GM12865 (cell line): ENCODE data around the gene KLF7.
"Not testable (repeated sequence)": the region's sequence is repeated elsewhere in the genome, so short reads cannot be mapped to it uniquely, and the experiment has no call there.

Experiments
- DNase-seq: peaks from one replicate; pipeline ENCODE4 v3.0.0; 2010; ENCODE audit warnings: low read depth
- H3K4me3 ChIP-seq: 2 replicates; pipeline ENCODE4 v1.5.1; 2011; ENCODE audit warnings: mild to moderate bottlenecking, low read depth, low read length, control low read depth
- TF ChIP-seq, protein P1 (sequence below): IDR thresholded peaks from 2 replicates; pipeline ENCODE4 v1.5.1; 2011; ENCODE audit warnings: low read length, control low read depth, low read depth, inconsistent platforms; ENCODE audit not compliant: insufficient read depth; ENCODE audit errors: missing control alignments

The KLF7 gene

DNA sequence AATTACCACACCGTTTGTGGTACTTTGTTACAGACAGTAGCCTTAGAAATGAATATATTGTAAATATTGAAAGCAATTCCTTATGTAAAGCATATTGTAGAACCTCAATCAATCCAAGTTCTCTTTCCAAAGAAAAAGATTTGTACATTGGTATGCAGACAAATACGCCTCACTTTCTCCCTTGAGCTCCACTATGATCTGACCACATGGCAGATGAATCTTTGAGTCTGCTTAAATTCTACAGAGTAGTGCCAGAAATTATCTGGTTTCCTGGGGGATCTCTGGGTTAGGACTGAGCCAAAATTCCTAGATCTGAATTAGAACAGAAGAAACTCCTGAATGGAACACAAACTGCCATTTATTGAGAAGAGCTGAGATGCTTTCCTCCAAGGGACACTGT is 127.4 kb downstream of the KLF7 start:
- TF ChIP-seq, protein P1, sequence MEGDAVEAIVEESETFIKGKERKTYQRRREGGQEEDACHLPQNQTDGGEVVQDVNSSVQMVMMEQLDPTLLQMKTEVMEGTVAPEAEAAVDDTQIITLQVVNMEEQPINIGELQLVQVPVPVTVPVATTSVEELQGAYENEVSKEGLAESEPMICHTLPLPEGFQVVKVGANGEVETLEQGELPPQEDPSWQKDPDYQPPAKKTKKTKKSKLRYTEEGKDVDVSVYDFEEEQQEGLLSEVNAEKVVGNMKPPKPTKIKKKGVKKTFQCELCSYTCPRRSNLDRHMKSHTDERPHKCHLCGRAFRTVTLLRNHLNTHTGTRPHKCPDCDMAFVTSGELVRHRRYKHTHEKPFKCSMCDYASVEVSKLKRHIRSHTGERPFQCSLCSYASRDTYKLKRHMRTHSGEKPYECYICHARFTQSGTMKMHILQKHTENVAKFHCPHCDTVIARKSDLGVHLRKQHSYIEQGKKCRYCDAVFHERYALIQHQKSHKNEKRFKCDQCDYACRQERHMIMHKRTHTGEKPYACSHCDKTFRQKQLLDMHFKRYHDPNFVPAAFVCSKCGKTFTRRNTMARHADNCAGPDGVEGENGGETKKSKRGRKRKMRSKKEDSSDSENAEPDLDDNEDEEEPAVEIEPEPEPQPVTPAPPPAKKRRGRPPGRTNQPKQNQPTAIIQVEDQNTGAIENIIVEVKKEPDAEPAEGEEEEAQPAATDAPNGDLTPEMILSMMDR: no peak
- DNase-seq: no peak
- H3K4me3 ChIP-seq: no peak overlapping the region

DNA sequence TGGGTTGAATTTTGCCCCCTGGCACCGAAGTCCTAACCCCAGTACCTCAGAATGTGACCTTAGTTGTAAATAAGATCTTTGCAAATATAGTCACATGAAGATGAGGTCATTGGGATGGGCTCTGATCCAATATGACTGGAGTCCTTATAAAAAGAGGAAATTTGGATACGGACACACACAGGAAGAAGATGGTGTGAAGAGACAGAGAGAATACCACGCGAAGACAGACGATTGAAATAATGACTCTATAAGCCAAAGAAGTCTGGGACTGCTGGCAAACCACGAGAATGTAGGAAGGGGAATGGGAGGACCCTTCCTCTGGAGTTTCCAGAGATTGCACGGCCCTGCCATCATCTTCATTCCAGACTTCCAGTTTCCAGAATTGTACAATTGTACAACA is 127.9 kb downstream of the KLF7 start:
- no peak overlapping the region for H3K4me3 ChIP-seq
- TF ChIP-seq, protein P1: no peak
- no peak for DNase-seq

DNA sequence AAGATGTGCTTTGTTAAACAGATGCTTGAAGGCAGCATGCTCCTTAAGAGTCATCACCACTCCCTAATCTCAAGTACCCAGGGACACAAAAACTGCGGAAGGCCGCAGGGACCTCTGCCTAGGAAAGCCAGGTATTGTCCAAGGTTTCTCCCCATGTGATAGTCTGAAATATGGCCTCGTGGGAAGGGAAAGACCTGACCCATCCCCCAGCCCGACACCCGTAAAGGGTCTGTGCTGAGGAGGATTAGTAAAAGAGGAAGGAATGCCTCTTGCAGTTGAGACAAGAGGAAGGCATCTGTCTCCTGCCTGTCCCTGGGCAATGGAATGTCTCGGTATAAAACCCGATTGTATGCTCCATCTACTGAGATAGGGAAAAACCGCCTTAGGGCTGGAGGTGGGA is 128.7 kb downstream of the KLF7 start:
- not testable (repeated sequence) for DNase-seq, H3K4me3 ChIP-seq

DNA sequence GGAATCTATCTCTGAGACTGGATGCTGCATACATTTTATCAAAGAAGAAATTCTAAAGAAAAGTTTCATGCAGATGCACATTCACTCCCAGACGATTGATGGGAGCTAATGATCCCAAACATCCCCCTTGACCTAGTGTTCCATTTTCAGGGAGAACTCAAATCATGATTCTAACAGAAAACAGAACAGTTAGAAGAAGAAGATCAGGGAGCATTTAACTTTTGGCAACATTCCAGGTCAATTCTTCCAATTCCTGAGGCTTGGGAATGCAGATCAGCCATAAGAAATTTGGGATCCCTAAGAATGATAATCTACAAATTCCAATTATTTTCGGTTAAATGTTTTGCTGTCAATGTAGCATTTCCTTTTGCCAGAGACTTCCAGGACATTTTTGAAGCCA is 129.9 kb downstream of the KLF7 start:
- DNase-seq: no peak
- no peak overlapping the region for H3K4me3 ChIP-seq
- TF ChIP-seq, protein P1: no peak

DNA sequence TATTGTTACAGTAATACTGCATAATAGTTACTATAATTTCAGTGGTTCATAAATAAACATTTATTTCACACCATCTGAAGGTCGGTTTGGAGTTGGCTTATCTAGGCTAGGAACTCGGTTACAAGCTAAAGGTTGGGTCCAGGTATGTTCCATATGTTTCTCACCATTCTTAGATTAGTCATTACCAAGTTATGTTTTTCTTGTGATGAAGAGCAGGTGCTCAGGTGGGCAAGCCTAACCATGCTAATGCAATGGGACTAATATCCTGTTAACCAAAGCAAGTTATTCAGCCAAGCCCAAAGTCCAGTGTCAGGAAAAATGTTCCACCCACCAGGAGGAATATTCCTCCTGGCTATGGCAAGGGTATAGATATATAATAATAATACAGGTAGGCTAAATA is 133.3 kb downstream of the KLF7 start:
- TF ChIP-seq, protein P1: no peak
- no peak overlapping the region for H3K4me3 ChIP-seq
- DNase-seq: no peak
